ENCODE measurements around the gene GPC5. TPM values are rescaled to one million over a fixed set of nuclear protein-coding genes. Genes with fewer than 3 reads are reported as not detected.

Gene GPC5
- total RNA-seq, 1 donor from 2014 or later, result 0.99 TPM

DNA sequence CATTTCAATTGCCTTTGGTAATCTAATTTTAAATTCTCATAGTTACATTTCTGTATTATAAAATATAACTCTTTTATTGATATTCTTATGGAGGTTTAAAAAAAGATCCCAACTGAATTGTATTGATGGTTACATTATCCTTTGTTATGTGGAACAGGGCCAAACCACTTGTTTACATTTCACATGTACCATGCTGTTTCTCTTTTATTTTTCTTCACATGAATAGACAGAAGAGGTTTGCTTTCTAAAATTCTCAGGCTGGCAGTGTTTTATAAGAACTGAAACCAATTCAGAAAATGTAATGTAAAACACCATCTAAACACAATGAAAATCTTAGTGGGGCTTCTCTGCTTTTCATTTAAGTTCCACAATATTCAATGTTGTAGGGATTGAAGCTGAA is 122.5 kb downstream of the GPC5 start:
- TF ChIP-seq, protein P1, sequence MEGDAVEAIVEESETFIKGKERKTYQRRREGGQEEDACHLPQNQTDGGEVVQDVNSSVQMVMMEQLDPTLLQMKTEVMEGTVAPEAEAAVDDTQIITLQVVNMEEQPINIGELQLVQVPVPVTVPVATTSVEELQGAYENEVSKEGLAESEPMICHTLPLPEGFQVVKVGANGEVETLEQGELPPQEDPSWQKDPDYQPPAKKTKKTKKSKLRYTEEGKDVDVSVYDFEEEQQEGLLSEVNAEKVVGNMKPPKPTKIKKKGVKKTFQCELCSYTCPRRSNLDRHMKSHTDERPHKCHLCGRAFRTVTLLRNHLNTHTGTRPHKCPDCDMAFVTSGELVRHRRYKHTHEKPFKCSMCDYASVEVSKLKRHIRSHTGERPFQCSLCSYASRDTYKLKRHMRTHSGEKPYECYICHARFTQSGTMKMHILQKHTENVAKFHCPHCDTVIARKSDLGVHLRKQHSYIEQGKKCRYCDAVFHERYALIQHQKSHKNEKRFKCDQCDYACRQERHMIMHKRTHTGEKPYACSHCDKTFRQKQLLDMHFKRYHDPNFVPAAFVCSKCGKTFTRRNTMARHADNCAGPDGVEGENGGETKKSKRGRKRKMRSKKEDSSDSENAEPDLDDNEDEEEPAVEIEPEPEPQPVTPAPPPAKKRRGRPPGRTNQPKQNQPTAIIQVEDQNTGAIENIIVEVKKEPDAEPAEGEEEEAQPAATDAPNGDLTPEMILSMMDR (IDR thresholded peaks at IDR 0.05), result no peak
- peaks cover 12% of the 10 kb centered on the region for H3K4me1 Mint-ChIP-seq (ENCODE audit: low read depth)
- H3K27ac Mint-ChIP-seq (ENCODE audit: unreplicated experiment), result no peak overlapping the region
- no peak for DNase-seq (ENCODE audit: low spot score)
- H3K27me3 Mint-ChIP-seq (ENCODE audit: low read depth), result no peaks in the 10 kb centered on the region
- H3K36me3 Mint-ChIP-seq (ENCODE audit: low read depth), result no peaks in the 10 kb centered on the region
- no peak overlapping the region for H3K4me3 Mint-ChIP-seq (ENCODE audit: unreplicated experiment)
- peaks cover 3% of the 10 kb centered on the region for H3K9me3 Mint-ChIP-seq (ENCODE audit: low read depth)

DNA sequence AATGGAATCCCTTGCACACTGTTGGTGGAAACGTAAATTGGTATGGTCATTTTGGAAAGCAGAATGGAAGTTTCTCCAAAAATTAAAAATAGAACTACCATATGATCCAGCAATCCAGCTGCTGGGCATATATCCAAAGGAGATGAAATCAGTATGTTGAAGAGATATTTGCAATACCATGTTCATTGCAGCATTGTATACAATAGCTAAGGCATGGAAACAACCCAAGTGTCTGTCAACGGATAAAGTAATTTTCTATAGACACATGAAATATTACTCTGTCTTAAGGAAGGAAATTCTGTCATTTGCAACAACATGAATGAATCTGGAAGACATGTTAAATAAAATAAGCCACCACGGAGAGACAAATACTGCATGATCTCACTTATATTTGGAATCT is 124.7 kb downstream of the GPC5 start:
- H3K27ac Mint-ChIP-seq (ENCODE audit: unreplicated experiment), result no peak overlapping the region
- H3K9me3 Mint-ChIP-seq (ENCODE audit: low read depth), result peaks cover 5% of the 10 kb centered on the region
- H3K4me3 Mint-ChIP-seq (ENCODE audit: unreplicated experiment), result no peak overlapping the region
- H3K27me3 Mint-ChIP-seq (ENCODE audit: low read depth), result peaks cover 2% of the 10 kb centered on the region
- peaks cover 12% of the 10 kb centered on the region for H3K4me1 Mint-ChIP-seq (ENCODE audit: low read depth)
- DNase-seq (ENCODE audit: low spot score), result no peak
- TF ChIP-seq, protein P1 (IDR thresholded peaks at IDR 0.05), result no peak
- H3K36me3 Mint-ChIP-seq (ENCODE audit: low read depth), result peaks cover 1% of the 10 kb centered on the region

- Mint-ChIP-seq H3K27me3 (ENCODE audit: low read depth) (peaks cover 5% of the 10 kb centered on the region), H3K9me3 (ENCODE audit: low read depth) (peaks cover 5% of the 10 kb centered on the region), H3K4me3 (ENCODE audit: unreplicated experiment) (no peak overlapping the region), H3K36me3 (ENCODE audit: low read depth) (peaks cover 1% of the 10 kb centered on the region), H3K27ac (ENCODE audit: unreplicated experiment) (no peak overlapping the region), H3K4me1 (ENCODE audit: low read depth) (peaks cover 5% of the 10 kb centered on the region)
- TF ChIP-seq, protein P1 (IDR thresholded peaks at IDR 0.05), result no peak
- no peak for DNase-seq (ENCODE audit: low spot score)
These were observed 128.2 kb downstream of the GPC5 start for GRCh38 chr13:91526543-91527033.

DNA sequence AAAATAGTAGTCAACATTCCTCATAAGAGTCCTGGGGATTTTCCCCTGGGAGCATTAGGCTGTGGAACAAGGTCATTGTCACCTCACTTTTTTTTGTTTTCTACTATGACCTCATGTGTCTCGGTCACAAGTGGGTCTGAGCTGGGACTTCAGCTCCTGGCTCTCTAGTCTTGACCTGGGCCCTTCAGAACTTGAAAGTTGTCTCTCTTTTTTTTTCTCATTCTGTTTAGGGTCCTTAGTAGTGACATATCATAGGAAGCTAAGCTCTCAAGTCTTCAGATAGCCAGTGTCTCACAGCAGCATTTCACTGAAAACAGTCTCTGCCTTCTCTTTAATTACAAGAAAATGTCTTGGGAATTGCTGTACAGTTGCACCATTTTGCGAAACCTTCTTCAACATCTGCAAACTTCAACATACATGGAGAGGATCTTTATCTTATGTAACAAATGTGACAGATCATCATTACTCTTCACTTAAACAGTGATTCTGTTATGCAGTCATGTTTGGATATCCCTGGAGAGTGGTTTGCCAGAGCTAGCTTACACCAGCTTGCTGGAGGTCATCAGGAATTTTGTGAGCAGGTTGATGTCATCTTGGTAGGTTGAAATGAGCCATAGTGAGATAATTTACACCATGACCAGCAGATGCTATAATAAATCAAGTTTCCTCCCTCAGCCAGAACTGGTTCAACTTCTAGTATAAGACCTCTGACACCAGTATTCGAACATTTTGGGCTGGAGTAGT is 131.5 kb downstream of the GPC5 start:
- no peak overlapping the region for H3K27ac Mint-ChIP-seq (ENCODE audit: unreplicated experiment)
- peaks cover 1% of the 10 kb centered on the region for H3K36me3 Mint-ChIP-seq (ENCODE audit: low read depth)
- no peaks in the 10 kb centered on the region for H3K4me1 Mint-ChIP-seq (ENCODE audit: low read depth)
- H3K27me3 Mint-ChIP-seq (ENCODE audit: low read depth), result peaks cover 5% of the 10 kb centered on the region
- H3K9me3 Mint-ChIP-seq (ENCODE audit: low read depth), result peaks cover 2% of the 10 kb centered on the region
- H3K4me3 Mint-ChIP-seq (ENCODE audit: unreplicated experiment), result no peak overlapping the region
- DNase-seq (ENCODE audit: low spot score), result no peak
- TF ChIP-seq, protein P1 (IDR thresholded peaks at IDR 0.05), result no peak

DNA sequence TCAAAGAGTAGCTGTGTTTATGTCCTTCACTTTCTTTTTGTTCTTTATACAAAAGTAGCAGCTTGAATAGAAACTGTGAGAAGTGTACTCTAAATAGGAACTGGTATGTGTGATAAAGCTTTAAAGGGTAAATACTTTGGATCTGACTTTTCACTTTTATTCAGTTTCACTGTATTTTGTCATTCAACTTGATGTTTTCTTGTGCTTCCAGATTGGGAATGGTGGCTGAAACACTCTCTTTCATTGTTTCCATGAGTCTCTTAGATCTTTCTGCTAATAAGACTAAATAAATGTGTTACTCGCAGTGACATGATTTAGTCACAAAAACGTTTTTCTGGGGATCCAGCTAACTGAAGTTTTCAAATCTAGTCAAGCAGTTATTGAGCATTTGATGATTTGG is 133.2 kb downstream of the GPC5 start:
- Mint-ChIP-seq H3K27ac (ENCODE audit: unreplicated experiment) (no peak overlapping the region), H3K27me3 (ENCODE audit: low read depth) (peaks cover 3% of the 10 kb centered on the region), H3K4me3 (ENCODE audit: unreplicated experiment) (no peak overlapping the region), H3K9me3 (ENCODE audit: low read depth) (peaks cover under 1% of the 10 kb centered on the region), H3K4me1 (ENCODE audit: low read depth) (no peaks in the 10 kb centered on the region), H3K36me3 (ENCODE audit: low read depth) (peaks cover under 1% of the 10 kb centered on the region)
- TF ChIP-seq, protein P1 (IDR thresholded peaks at IDR 0.05), result no peak
- no peak for DNase-seq (ENCODE audit: low spot score)

Measured in chondrocyte (in vitro differentiated cells).